SK-N-DZ (cell line): ENCODE measurements around the gene PDP2.
A peak's percentile ranks its signal among the peaks of the same experiment; 100 is the strongest.
"Not testable (repeated sequence)": the region's sequence is repeated elsewhere in the genome, so short reads cannot be mapped to it uniquely, and the experiment has no call there.

ENCODE experiments used
- DNase-seq: peaks from one replicate; pipeline ENCODE4 v3.0.0-alpha.2; 2015; ENCODE audit warnings: low spot score

Gene PDP2

DNA sequence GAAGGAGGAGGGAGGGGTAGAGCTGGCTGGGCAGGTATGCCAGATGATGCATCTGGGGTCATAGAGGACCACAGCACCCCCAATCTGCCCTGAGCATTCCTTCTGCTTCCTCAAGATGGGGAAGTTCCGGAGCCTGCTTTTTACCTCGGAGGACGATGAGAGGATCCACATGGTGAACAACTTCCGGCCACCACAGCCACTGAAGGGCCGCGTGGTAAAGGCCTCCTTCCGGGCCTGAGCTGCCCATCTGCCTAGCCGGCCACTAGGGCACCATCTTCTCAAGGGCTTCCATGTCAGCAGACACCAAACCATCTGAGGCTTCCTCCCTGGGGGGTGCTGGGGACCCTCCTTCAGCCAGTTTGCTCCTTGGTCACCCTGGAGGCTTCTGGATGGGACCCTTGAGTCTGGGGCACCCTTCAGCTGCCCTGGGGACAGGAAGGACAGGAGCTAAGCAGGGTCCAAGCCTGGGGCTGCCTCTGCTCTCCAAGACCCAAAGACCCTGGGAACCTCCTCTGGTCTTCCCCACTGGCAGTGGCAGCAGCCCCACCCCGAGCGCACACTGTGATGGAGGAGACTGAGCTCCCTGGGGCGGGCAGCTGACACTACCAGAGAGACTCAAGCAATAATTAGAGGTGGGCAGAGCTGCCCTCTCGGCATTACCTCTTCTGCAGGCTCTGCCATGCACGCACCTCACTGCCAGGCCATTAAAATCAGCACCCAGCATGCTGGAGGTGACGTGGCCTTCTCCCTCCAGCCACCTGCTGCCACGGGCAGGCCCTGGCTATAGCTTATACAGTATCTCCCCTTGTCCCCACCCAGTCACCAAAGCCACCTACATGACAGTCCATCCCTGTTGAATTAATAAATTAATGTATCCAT is 26.8 kb upstream of the PDP2 start:
- no peak for DNase-seq

GRCh38 chr16:66856184-66856730 is 24.1 kb upstream of the PDP2 start:
- no peak for DNase-seq

GRCh38 chr16:66856801-66857200 is 23.5 kb upstream of the PDP2 start:
- DNase-seq, result no peak

GRCh38 chr16:66857437-66857836 is 22.9 kb upstream of the PDP2 start:
- no peak for DNase-seq

- DNase-seq, result no peak
These were observed 21.4 kb upstream of the PDP2 start for GRCh38 chr16:66858740-66859396.

- no peak for DNase-seq
These were observed 20.8 kb upstream of the PDP2 start for GRCh38 chr16:66859397-66860068.

GRCh38 chr16:66862023-66862520 is 18.2 kb upstream of the PDP2 start:
- DNase-seq, result no peak

DNA sequence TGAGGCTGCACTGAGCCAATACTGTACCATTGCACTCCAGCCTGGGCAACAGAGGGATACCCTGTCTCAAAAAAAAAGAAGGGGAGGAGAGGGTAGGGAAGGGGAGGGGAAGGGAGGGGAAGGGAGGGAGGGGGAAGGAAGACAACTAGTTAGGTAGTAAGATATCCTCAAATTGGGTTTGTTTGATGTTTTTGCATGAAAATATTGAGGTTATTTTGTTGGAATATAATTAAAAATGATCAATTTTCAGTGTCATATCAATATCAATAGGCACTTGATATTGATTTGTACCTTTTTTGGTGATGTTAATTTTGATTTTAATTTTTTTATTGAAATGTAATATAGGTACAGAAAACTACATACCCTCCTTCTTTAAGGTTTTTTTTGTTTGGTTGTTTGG is 16.6 kb upstream of the PDP2 start:
- DNase-seq, result no peak

- no peak for DNase-seq
These were observed 10.9 kb upstream of the PDP2 start for GRCh38 chr16:66869424-66869823.

- DNase-seq, result not testable (repeated sequence)
These were observed 9.0 kb upstream of the PDP2 start for GRCh38 chr16:66871363-66871762.

GRCh38 chr16:66871840-66872239 is 8.5 kb upstream of the PDP2 start:
- no peak for DNase-seq

DNA sequence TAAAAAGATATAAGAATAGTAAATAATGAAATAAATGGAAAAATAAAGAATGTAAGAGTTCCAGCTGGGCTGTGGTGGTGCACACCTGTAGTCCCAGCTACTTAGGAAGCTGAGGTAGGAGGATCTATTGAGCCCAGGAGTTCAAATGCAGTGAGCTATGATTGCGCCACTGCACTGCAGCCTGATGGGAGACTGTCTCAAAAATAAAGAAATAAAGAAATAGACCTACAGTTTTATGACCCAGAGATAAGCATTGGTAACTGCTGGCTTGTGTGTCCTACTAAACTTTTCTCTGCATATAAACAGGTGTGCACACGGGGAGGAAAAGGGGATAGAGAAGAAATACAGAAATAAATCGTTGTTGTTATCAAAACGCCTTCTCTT is 7.8 kb upstream of the PDP2 start:
- DNase-seq, result no peak

DNA sequence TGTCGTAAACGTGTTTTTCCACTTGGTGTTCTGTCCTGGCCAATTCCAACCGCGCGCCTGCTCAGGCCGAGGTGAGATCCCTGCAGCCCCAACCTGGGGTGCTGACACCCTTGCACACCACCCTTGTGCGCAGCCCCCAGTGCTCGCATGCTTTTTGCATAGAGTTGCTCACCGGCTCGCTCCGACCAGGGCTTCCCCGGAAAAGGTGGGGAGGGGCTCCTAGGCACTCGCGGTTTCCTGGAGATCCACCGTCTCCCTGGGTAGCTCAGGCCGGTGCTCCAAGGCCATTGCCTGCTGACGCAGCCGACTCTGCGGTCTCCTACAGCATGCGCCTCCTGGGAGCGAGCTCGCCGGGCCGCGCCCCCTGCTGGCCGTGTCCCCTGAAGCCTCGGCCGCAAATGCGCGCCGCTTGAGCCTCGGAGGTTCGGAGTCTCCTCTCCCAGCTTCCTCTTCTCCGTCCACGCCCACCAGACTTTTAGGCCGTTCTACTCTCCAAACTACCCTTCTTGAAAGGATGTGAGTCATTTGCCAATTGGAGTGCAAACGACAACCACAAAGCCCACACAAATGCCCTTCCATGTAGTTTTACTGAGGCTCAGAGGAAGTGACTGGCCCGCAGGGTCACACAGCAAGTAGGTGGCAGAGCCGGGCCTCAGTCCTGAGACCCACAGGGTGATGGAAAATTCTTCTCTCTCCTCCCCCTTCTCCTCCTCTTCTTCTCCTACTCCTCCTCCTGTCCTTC is 7.2 kb upstream of the PDP2 start:
- DNase-seq, result peak; percentile 84

GRCh38 chr16:66873685-66874055 is 6.6 kb upstream of the PDP2 start:
- DNase-seq, result no peak

DNA sequence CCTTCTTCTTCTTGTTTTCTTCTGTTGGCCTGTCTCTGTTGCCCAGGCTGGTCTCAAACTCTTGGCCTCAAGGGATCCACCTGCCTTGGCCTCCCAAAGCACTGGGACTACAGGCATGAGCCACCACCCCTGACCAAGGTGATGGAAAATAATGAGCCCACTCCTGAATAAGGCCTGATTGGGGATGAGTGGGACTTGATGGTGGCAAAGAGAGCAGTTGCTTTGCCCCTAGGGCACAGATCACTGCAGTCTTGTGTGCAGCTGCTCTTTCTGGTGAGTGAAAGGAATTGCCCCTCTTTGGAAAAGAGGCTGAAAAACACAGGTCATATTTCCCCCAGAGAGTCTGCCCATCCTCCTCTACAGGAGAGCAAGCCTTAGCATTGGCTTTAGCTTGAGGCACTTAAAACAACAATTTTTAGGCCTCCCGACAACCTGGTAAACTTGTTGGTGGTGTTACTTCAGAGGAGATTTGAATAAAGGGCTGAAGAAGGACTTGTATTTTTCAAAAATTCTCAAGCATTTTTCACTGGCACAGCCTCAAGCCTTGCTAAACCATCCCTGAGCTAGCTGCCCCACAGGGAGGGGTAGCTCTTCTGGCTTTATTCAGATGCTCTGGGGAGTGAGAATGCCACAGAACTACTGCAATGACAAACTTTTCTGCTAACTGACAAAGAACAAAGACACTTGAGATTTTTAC is 6.1 kb upstream of the PDP2 start:
- DNase-seq, result no peak

GRCh38 chr16:66878067-66878466 is 2.2 kb upstream of the PDP2 start:
- DNase-seq, result no peak

GRCh38 chr16:66881014-66881417 is 701 bp downstream of the PDP2 start:
- DNase-seq, result no peak

GRCh38 chr16:66881560-66881959 is 1.2 kb downstream of the PDP2 start:
- no peak for DNase-seq

- no peak for DNase-seq
These were observed 1.7 kb downstream of the PDP2 start for GRCh38 chr16:66881964-66882508.

DNA sequence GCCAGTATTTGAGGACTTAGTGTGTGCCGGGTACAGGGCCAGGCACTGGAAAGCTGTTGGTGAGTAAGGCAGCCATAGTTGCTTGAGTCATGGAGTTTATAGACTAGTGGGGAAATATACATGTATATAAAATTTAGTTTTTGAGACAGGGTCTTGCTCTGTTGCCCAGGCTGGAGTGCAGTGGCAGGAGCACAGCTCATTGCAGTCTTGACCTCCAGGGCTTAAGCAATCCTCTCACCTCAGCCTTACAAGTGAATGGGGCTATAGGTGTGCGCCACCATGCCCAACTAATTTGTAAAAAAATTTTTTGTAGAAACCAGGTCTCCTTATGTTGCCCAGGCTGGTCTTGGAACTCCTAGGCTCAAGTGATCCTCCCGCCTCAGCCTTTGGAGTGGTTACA is 2.4 kb downstream of the PDP2 start:
- no peak for DNase-seq

DNA sequence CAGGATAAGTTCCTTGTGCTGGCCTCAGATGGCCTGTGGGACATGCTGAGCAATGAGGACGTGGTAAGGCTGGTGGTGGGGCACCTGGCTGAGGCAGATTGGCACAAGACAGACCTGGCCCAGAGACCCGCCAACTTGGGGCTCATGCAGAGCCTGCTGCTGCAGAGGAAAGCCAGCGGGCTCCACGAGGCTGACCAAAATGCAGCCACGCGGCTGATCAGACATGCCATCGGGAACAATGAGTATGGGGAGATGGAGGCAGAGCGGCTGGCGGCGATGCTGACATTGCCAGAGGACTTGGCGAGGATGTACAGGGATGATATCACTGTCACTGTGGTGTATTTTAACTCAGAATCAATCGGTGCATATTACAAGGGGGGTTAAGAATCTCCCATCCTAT is 5.2 kb downstream of the PDP2 start:
- no peak for DNase-seq
